Measurements from ENCODE around the gene MICAL1.

MICAL1 gene

DNA sequence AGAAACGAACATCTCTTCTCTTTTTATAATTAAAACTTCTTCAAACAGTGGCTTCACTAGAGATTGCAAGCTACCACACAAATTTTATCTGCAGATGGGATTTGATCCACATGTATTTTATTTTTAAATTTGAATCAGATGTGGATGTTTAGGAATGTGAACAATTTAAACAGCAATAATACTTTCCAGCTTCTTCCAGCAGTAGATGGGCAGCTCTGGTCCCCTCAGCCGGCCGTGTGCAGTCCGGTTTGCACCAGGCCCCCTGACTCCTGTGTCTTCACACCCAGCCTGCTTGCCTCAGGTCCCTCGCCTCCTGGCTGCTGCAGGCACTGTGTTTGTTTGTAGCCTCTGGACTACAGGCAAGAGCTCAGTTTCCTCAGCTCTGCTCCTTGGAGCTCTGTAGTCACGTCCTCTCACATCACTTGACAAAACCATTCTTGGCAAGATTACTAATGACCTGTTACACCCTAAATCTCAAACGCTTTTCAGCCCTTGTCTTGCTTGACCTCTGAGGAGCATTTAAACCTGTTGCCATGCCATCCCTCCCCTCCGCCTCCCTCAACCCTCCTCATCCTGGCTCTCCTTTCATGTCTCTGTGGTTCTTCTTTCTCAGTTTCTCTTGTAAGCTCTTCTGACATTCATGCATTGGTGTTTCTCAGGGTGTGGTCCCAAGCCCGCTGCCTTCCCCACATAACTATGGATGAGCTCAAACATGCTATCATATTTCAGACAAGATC lies 40.6 kb upstream of the MICAL1 start:
- H3K27me3 Mint-ChIP-seq (ENCODE audit: low read depth), result no peaks in the 10 kb centered on the region
- TF ChIP-seq, protein P1, sequence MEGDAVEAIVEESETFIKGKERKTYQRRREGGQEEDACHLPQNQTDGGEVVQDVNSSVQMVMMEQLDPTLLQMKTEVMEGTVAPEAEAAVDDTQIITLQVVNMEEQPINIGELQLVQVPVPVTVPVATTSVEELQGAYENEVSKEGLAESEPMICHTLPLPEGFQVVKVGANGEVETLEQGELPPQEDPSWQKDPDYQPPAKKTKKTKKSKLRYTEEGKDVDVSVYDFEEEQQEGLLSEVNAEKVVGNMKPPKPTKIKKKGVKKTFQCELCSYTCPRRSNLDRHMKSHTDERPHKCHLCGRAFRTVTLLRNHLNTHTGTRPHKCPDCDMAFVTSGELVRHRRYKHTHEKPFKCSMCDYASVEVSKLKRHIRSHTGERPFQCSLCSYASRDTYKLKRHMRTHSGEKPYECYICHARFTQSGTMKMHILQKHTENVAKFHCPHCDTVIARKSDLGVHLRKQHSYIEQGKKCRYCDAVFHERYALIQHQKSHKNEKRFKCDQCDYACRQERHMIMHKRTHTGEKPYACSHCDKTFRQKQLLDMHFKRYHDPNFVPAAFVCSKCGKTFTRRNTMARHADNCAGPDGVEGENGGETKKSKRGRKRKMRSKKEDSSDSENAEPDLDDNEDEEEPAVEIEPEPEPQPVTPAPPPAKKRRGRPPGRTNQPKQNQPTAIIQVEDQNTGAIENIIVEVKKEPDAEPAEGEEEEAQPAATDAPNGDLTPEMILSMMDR (IDR thresholded peaks at IDR 0.05; ENCODE audit: unreplicated experiment in 3 of 3), result no peak
- H3K4me3 Mint-ChIP-seq, result no peak overlapping the region
- H3K36me3 Mint-ChIP-seq (ENCODE audit: low read depth), result no peaks in the 10 kb centered on the region
- H3K4me1 Mint-ChIP-seq, result peaks cover 40% of the 10 kb centered on the region
- H3K27ac Mint-ChIP-seq, result peak overlapping the region in 2 of 3 experiments; percentile 1 to 10
- no peaks in the 10 kb centered on the region for H3K9me3 Mint-ChIP-seq

DNA sequence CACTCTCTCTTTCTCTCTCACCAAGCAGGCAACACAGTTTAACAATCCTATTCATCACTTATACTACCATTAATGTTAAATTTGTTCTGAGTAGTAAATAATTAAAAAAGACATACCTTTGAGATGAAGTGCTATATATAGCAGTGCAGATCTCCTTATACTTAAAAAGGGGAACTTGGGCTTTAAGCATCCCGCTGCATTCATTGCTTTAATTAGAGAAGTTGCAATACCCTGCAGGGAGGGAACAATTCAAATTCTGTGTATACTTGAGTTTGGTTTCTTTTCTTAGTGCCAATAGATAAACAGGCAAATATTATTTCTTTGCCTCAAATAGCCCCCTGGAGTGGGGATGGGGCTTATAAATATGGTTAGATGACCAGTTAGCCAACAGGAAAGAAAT lies 38.3 kb upstream of the MICAL1 start:
- Mint-ChIP-seq H3K4me3 (no peak overlapping the region), H3K4me1 (peaks cover 45% of the 10 kb centered on the region), H3K9me3 (no peaks in the 10 kb centered on the region), H3K36me3 (ENCODE audit: low read depth) (no peaks in the 10 kb centered on the region), H3K27me3 (ENCODE audit: low read depth) (no peaks in the 10 kb centered on the region), H3K27ac (peak overlapping the region; percentile 3 to 19 (median 5))
- TF ChIP-seq, protein P1 (IDR thresholded peaks at IDR 0.05; ENCODE audit: unreplicated experiment in 3 of 3), result no peak

DNA sequence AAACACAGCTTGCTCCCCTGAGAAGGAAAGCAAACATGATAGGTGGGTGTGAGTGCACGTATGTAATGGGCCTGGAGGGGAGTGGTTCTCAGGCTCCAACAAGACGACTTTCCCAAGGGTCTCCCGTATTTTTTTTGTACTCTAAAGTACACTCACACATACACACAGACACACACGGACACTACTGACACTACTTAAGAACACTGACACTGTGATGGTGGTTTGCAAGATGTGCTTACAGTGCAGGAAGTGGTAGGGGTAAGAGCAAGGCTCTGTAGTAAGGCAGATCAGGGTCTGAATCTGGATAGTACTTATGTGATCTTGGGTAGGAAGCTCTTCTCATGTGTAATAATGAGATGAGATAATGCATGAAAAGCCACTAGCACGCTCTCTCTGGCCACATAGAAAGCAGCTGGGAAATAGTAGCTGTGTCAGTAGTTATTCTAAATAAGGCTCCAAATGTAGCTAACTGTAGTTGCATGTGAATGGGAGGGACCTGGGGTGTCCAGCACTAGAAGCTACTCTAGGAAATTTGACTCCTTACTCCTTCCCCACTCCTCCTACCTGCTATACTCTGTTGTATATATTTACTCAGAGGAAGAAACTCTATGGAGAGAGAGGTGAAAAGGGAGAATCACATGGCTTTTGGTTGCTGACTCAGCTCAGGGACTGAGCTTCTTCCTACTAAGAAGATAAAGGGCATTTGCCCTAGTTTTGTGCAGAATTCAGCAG lies 35.8 kb upstream of the MICAL1 start:
- Mint-ChIP-seq H3K27ac (peak overlapping the region; percentile 58 to 72 (median 68)), H3K4me3 (no peak overlapping the region), H3K9me3 (no peaks in the 10 kb centered on the region), H3K36me3 (ENCODE audit: low read depth) (no peaks in the 10 kb centered on the region), H3K4me1 (peaks cover 36% of the 10 kb centered on the region), H3K27me3 (ENCODE audit: low read depth) (no peaks in the 10 kb centered on the region)
- TF ChIP-seq, protein P1 (IDR thresholded peaks at IDR 0.05; ENCODE audit: unreplicated experiment in 3 of 3), result no peak

DNA sequence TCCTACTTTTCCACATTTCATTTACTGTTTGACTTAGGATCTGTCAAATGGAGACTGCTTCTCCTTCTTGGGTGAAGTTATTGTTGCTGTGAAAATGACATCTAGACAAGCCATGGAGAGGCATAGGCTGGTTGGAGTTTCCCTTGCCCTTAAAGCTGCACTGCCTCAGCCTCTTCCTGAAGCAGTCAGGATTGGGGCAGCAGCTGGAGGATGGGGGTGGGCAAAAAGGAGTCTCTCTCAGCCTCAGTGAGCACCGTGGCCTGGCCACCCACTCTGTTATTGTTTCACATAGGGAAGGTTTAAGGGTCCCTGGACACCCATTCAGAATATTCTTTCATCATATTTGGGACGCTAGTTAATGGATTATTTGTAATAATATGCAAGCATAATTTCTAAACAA lies 35.1 kb upstream of the MICAL1 start:
- Mint-ChIP-seq H3K4me1 (peaks cover 29% of the 10 kb centered on the region), H3K4me3 (no peak overlapping the region), H3K27me3 (ENCODE audit: low read depth) (no peaks in the 10 kb centered on the region), H3K36me3 (ENCODE audit: low read depth) (no peaks in the 10 kb centered on the region), H3K9me3 (no peaks in the 10 kb centered on the region), H3K27ac (peak overlapping the region; percentile 58 to 68 (median 64))
- TF ChIP-seq, protein P1 (IDR thresholded peaks at IDR 0.05; ENCODE audit: unreplicated experiment in 3 of 3), result no peak

DNA sequence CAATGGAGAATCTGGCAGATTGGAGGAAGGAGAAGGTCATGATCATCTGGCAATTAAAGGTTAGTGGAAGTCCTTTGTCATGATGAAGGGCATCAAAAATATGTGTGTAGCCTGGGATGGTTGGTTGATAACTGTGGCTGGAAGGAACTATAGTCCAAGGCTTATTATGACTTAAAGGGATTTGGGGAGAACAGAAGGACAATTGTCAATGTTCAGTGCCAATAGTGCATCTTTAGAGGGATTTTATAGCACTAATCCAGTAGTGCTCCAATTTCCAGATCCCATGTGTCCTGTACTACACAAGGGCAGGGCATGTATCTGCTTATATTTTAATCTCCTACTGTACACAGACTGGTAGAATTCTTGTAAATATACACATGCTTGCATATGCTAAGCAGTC lies 32.4 kb upstream of the MICAL1 start:
- TF ChIP-seq, protein P1 (IDR thresholded peaks at IDR 0.05; ENCODE audit: unreplicated experiment in 3 of 3), result no peak
- Mint-ChIP-seq H3K27ac (no peak overlapping the region), H3K9me3 (no peaks in the 10 kb centered on the region), H3K4me1 (peaks cover 35% of the 10 kb centered on the region), H3K4me3 (no peak overlapping the region), H3K36me3 (ENCODE audit: low read depth) (no peaks in the 10 kb centered on the region), H3K27me3 (ENCODE audit: low read depth) (no peaks in the 10 kb centered on the region)

Data from nephron (organoid).